Right ventricle myocardium superior (tissue), 1 donor: ENCODE results near the gene GJC2. TPM values are rescaled to one million over a fixed set of nuclear protein-coding genes. Genes with fewer than 3 reads are reported as not detected.

Experiments used
- ATAC-seq: fragments of 200-7000 bp; cut with Tn5 transposase; one replicate; pipeline ENCODE4 v1.9.1; 2020; ENCODE audit warnings: mild to moderate bottlenecking; ENCODE audit not compliant: poor library complexity
- DNase-seq: peaks from one replicate; pipeline ENCODE4 v3.0.0-alpha.2; 2020
- intact Hi-C: fragments of 100-400 bp; cut with DNase I; formaldehyde crosslinking; loops from one replicate; pipeline ENCODE4 v1.11.2; 2022
- long read RNA-seq: library from polyadenylated mRNA; unstranded; transcript quantifications from one replicate; pipeline ENCODE4 v2.0.0, GENCODE V29; 2021
- total RNA-seq: library from RNA; stranded (reverse); fragmentation: NEBNext Ultra II Directional; extraction: Animal tissue kit (Norgen Biotek cat#: 25700); gene quantifications from one replicate; pipeline ENCODE4 v1.2.1, GENCODE V29; 2021
- donor health status: DM: no; HTN: yes; CAD: no; lungs with severe emphysema.

GJC2 gene
- total RNA-seq, result 1.6 TPM
- long read RNA-seq, partial matches to known transcripts, result 0 of 4 reads
- long read RNA-seq, other reads (novel, unspliced or antisense), result 4 of 4 reads

DNA sequence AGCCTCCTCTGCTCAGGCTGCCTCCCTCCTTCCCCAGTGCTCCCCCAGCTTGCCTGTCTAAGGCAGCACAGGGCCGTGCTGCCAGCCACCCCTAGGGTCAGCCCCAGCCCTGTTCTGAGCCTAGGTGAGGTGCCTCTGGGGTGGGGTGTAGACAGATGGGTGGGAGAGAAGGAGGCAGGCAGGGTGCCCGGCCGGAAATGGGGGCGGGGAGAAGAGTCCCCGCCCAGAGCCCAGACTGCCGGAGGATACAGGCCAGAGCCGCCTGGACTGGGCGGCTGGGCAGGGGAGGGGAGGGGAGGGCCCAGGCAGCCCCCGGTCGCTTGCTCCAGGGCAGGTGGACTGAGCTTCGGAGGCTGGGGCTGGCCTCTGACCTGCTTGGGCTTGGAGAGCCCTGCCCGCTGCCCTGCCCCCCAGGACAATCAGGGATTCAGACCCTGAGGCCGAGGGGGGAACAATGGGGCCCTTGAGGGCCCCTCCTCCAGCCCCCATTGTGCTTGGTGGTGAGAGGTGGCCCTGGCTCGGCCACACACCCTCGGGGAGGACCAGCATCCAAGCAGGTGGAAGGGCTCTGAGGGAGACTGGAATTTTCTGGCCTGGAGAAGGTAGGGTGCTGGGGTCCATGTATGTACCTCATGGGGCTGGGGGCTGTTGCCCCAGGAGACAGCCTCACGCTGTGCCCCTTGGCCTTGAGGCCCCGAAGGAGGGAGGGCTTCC lies at the start of gene GJC2:
TSS of gene GJC2 (plus strand) at position 525 of the 714 bp plus-strand sequence. CDS start 7,829 bp downstream, outside the sequence.
- peak; percentile 61 for ATAC-seq
- intact Hi-C loops, result no loop called here
- peak; percentile 72 for DNase-seq

DNA sequence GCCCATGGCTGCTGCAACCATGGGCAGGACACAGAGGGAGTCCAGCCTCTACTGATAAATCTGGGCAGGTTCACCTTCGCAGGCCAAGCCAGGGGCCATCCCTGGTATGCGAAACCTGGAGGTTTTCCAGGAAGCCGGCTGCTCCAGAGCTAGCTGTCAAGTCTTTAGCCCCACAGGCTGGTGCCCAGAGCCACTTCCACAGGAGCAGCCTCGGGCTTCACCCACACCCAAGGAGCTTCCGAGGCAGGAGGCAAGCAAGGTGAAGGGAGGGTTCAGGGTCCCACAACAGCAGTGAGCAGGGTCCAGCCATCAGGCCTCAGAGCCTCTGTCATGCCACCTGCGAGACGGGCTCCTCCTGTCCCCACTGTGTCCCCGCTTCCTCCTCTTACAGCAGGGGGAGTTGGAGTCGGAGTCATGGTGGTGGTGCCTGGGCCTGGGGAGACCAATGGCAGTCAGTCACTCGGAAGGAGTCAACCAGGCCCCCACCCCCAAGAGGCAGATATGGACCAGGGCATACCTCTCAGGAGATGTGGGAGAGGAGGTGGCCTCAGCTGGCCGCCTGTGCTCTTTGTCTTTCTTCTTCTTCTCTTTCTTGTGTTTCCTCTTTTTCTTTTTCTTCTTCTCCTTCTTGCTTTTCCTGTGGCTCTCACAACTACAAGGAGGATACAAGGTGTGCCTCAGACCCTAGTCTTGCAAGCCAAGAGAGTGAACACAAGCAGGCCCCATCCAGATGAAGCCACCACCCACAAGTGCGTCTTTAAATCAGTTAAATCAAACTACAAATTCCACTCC lies 48.7 kb upstream of the GJC2 start:
- DNase-seq, result peak; percentile 42
- intact Hi-C loops, result no loop called here
- ATAC-seq, result no peak

DNA sequence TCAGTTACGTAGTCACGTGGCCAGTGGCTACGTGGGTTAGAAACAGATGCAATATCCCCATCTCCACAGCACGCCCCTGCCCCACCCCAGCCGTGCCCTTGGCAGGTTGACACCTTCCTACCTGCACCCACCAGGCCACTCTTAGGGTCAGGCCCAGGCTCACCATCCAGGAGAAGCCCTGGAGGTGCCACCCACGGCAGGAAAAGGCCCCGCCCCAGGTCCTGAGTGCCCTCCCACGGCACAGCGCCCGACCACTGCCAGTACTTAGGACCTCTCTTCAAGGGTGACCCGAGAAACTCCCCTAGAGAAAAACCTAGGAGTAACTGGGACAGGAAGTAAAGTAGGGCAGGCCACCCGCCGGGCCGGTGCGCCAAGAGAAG lies 48.1 kb upstream of the GJC2 start:
- intact Hi-C loops, result no loop called here
- DNase-seq, result no peak
- no peak for ATAC-seq

DNA sequence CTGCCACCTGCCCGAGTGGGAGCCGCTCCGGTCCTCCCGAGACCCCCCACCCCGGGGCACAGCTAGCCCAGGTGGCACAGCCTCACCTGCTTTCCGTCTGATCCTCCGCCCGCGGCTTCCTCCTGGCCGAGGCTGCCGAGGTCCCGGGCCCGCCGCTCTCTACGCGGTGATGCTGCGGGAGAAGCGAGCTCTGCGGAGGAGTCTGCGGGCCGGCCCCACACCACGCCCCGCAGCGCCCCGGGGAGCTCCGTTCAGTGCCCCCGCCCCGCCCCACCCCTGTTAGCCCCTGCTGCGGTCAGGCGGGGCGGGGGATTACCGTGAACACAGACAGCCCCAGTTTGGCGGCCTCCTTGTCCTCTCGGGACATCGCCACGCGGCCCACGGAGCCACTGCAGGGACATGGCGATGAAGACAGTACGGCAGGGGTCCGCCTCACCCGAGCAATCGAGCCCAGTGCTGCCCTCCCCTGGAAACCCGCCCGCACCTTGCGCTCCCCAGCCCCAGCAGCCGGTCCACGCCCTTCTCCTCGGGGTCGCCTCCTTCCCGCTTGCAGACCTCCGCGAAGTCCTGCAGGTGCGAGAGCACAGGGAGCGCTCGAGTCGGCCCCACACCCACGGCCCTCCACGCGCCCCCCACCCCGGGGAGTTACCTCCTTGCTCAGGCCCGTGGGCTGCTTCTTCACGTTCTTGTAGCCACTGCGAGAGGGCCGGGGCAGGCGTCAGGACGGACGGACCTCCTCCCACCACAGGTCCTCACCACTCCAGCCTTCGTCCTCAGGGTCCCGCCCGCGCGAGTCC lies 47.5 kb upstream of the GJC2 start:
- intact Hi-C loops, result no loop called here
- DNase-seq (peak; percentile 55), ATAC-seq (no peak)

DNA sequence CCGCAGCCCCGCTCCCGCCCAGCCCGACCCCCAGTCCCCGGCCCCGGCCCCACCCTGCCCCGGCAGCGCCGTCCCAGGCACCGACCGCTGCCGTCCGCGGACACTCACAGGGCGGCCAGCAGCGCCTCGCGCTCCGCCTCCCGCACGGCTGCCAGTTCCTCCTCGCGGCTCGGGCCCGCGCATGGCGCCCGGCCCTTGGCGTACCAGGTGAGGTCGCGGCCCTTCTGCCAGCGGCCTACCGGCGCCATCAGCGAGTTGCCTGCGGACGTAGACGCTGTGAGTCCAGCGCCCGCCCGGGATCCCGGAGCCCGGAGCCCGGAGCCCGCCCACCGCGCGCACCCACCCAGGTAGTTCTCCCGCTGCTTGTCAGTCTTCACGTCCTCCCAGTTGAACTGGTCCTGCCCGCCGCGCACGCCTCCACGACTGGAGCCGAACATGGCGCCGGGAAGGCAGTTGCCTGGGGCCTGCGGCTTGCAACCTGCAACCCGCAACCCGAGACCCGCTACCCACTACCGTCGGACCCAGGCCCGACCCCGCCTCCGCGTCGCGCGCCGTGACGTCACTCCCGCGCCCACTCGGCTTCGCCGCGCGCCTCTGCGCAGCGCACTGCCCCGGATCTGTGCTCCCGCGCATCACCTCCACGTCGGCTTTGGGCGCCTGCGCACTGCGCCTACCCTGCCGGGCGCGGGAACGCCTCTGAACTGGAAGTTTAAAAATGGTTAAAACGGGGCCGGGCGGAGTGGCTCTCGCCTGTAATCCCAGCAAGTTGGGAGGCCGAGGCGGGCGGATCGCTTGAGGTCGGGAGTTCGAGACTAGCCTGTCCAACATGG lies 46.7 kb upstream of the GJC2 start, which contains the start of gene C1orf35:
TSS of gene C1orf35 (minus strand) at position 535 of the 830 bp plus-strand sequence. CDS start at position 437, 98 bp downstream.
- intact Hi-C loops, result no loop called here
- DNase-seq, result peak; percentile 97
- ATAC-seq, result peak; percentile 91

DNA sequence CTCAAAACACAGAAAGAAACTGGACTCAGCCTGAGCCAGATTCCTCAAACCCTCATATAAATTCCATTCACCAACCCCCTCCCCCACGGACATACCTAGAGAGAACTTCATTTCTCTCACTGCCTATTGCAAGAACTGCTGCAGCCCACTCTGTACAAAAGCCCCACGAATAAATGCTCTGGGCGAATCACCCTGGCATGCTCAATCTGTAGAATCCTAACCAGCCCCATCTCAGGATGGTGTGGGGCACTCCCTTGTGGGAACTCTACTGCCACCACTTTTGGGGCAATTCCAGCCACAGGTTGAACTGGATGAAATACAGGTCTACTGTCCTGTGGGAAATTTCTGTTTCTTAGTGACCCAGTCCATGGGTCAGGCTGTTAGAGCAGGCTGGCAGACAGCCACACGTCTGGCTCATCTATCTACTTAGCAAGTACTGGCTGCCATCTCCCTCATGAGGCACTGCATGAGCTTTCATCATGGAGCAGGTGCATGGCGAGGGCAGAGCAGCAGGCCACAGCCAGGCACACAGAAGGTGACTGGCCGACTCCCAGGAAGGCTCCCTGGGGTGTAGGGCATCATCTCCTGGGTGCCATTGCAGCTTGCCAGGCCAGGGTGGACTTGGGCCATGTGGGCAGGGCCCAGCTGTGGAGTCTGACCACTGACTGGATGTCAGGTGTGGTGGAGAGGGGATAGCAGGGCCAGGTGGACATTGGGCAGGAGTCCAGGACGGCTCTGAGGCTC lies 45.0 kb upstream of the GJC2 start:
- no peak for DNase-seq
- intact Hi-C loops, result no loop called here

DNA sequence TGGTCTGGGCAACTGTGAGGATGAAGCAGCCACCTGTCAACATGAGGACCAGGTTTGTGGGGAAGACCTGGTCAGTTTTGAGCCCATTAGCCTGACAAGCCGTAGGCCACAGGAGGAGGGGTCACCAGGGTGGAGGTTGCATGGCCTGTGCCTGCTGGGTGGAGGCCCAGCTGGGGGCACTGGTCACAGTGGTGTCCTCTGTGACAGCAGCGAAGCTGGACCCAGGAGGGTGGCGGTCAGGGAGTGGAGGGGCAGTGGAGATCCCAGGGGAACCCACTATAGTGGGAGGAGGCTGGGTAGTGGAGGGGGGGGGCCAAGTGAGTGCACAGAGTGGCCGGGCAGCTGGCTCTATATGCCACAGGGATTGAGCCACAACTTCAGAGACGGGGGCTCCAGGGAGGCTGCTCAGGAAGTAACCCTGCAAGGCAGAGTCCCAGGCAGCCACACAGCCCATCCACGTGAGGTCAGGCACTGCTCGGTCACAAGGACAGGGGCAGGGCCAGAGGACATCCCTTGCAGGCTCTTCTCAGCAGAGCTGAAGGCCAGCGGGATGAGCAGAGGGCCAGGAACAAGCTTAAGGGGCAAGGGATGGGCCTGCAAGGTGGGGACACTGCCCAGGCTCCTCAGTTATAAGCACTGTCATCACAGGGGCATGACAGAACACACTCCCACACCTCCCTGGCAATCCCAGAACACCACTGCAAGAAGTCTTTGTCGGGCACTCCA lies 44.3 kb upstream of the GJC2 start:
- DNase-seq (no peak), ATAC-seq (no peak)
- intact Hi-C loops, result no loop called here

More for the DNA sequence above, 45.0 kb upstream of the GJC2 start:
- no peak for ATAC-seq

DNA sequence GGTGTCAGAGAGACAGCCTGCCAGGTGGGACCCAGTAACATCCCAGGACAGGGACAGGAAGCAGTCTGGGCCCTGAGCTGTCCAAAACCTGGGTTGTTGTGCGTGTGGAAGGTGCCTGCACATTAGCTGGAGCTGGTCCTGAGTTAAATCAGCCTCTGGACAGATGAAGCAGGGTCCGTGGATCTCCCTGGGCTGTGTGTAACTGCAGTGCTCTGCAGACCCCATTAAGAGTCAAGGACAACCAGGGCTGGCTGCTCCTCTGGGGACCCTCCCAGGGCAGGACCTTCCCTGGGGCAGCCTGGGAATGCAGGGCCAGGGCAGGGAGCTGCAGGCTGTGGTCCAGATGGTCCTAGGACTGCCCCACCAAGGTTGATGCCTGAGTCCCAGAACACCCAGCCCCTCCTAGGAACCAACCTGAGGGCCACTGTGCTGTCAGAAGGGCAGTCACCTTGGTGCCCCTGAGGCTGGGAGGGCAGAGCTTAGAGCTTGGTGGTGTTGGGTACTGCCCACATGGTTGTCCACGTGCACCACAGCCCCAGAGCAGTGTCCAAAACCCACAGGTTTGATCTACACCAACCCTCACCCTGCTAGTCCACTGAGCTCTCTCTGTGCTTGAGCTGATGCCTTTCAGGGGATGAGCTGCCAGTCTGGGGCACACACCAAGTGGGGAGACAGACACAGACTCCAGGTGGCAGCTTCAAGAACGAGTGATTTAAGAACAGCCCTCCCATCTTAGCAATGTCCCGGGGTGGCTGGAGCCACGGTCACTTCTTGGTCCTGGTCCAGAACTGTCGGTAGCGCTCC lies 43.5 kb upstream of the GJC2 start:
- no peak for ATAC-seq
- DNase-seq, result no peak
- intact Hi-C loops, result no loop called here

DNA sequence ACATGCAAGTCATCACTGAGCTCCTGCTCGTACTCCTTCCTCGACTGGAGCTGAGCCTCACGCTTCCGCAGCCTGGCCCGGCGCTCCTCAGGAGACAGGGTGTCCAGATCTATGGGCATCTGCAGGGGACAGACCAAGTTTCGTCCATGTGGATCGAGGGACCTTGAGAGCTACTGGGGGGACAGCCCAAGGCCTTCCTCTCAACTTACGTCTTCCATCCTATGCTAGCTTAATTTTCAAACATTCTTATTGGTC lies 43.0 kb upstream of the GJC2 start:
- DNase-seq (no peak), ATAC-seq (no peak)
- intact Hi-C loops, result no loop called here

DNA sequence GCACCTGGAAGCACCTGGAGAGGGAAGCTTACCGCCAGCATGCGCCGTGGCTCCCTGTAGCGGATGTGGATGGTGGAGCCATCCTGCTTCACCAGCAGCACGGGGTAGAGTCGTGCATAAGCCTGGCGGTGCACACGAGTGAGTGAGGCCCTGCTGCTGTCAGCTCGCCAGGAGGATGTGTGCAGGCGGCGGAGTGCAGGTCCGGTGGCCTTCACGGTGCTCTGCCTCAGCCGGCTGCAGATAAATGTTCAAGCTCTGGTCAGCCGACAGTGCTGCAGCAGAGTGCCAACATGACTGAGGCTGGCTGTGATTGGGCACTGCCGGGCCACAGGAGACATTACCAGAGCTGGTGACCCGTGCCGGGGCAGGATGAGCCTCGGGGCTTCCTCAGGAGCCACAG lies 42.1 kb upstream of the GJC2 start:
- no peak for ATAC-seq
- intact Hi-C loops, result no loop called here
- DNase-seq, result no peak

DNA sequence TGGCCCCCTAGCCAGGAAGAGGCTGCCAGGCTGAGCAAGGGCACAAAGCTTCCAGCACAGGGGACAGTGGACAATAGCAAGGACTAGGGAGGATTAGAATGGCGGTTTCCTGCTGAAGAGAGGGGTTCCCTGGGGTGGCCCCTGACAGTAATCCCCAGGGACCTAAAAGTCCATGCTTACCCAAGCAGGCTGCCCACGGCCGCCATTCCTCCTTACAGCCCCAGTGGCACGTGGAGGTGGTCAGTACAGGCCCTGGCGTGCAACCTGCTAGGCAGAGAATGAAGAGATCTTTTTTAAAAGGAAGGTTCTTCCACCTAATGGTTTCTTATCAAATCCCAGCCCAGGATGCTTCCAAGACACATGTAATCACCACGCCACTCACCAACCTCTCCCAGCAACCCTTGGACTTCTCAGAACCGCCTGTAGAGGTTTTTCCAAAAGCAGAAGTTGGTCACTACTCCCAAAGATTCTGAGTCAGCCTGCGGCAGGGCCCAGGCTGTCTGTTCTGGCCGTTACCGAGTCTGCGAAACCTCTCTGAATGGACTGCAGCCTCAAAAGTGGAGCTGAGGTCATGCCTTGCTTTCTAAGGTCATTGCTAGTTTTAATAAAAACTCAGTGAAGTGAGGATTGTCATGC lies 41.6 kb upstream of the GJC2 start:
- intact Hi-C loops, result no loop called here

DNA sequence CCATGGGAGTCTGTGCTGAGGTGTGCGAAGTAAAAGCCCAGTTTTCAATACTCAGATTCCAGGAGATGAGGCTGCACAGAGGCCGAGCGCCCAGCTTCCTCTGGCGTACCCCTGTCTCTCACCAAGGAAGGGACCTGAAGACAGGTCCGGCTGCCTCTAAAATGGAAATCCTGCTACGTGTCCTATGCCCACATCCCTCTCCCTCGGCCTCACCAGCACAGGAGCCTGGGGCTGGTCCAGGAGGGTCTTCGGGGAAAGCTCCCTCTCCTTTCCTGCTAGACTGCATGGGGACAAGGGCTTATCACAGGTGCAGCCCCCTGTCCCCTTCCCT lies 41.0 kb upstream of the GJC2 start:
- no peak for ATAC-seq
- intact Hi-C loops, result no loop called here
- no peak for DNase-seq

More for the DNA sequence above, 41.6 kb upstream of the GJC2 start:
- ATAC-seq (no peak), DNase-seq (no peak)

DNA sequence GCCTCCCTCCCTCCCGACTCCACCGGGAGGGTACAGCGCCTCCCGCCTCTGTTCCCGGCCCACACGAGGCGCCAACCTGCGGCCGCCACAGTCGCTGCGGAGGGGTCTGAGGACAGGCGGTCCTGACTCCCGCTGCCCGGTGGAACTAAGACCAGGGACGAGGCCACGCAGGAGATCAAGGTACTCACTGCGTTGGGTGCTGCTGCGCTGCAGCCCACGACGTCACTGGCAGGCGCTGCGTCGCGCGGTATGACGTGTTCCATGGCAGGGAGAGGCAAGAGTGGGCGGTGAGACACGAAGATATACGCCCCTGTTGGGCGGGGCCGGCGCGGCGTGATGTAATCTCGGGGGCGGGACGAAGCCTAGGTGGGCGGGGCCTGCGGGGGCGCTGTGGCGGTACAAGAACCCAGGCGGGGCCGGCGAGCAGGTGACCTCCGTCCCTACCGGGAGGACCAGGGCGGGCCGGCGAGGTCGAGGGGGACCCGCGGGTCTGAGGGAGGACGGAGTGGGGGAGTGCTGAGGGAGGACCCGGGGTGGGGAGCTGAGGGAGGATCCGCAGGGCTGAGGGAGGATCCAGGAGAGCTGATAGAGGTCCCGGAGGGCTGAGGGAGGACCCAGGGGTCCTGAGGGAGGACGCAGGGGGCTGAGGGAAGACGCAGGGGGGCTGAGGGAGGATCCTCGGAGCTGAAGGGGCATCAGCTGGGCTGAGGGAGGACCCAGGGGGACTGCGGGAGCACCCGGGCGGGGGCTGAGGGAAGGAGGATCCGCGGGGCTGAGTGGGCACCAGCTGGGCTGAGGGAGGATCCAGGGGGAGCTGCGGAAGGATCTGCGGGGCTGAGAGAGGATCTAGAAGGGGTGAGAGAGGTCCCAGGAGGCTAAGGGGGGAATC lies 40.4 kb upstream of the GJC2 start, which contains the start of gene MRPL55:
TSS of gene MRPL55 (minus strand) at position 227 of the 889 bp plus-strand sequence. CDS start 1,039 bp downstream, outside the sequence.
- ATAC-seq (peak; percentile 98), DNase-seq (peak; percentile 99)
- intact Hi-C loops, result no loop called here

DNA sequence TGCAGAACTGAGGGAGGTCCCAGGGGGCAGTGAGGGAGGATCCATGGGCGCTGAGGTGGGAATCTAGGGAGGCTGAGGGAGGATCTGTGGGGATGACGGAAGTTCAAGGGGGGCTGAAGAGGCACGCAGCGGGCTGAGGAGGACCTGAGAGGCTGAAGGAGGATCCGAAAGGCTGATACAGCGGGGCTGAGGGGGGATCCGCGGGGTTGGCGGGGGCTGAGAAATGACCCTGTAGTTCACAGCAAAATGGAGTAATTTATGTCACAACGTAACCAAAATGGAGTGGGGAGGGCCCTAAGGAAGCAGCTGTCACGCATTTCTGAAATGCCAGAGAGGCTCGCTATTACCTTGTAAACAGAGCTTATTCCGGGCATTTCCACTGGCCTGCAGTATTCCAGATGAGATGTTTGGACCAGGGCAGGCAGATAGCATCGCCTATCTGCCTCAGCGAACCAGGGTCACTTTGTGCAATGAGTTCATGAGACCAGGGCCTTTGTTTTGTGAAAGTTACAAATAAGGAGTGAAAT lies 39.7 kb upstream of the GJC2 start:
- intact Hi-C loops, result no loop called here
- peak; percentile 5 for ATAC-seq
- DNase-seq, result no peak

DNA sequence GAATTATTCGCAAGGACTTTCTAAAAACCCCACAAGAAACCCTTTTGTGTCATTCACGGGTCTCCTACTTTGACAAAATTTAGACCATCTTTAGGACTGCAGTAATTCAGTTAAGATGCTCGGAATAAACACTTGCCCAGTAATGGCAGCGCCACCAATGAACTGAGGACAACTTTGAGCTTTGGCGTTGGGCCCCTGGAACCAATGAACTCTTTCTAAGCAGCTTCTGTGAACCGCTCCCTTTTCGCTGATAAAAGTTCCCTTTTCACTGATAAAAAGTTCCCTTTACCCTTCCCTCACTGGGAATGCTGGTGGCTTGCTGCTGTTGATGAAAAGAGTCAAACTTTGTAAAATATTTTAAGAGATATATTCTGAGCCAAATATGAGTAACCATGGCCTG lies 39.2 kb upstream of the GJC2 start:
- ATAC-seq, result no peak
- intact Hi-C loops, result no loop called here
- DNase-seq, result no peak
